WTC11 (cell line): ENCODE measurements around the gene C11orf58. TPM values are rescaled to one million over a fixed set of nuclear protein-coding genes. Genes with fewer than 3 reads are reported as not detected.

Experiments
- ATAC-seq: fragments of 200-7000 bp; cut with Tn5 transposase; 2 replicates; pipeline ENCODE4 v1.10.0; 2021; ENCODE audit warnings: mild to moderate bottlenecking, moderate library complexity
- CTCF ChIA-PET: fragments of 300-600 bp; sonication (Branson Sonifier 250); formaldehyde crosslinking; loops from one replicate; lab custom pipeline; 2021; ENCODE audit warnings: antibody characterized with exemption; lab: Charles Lee
- POLR2A ChIA-PET: fragments of 350-600 bp; sonication (Branson Sonifier 250); formaldehyde crosslinking; loops from one replicate; lab custom pipeline; 2021; ENCODE audit warnings: antibody characterized with exemption; lab: Charles Lee
- DNase-seq: peaks from one replicate; pipeline ENCODE4 v3.0.0; 2021; ENCODE audit warnings: low spot score
- H3K27ac Mint-ChIP-seq: 2 replicates; pipeline ENCODE4 v1.8.0; 2021; ENCODE audit warnings: mixed read lengths
- H3K27me3 Mint-ChIP-seq: 2 replicates; pipeline ENCODE4 v1.8.0; 2021; ENCODE audit warnings: low read depth, mild to moderate bottlenecking, moderate library complexity, mixed read lengths
- H3K36me3 Mint-ChIP-seq: 2 replicates; pipeline ENCODE4 v1.8.0; 2021; ENCODE audit warnings: mixed read lengths
- H3K4me1 Mint-ChIP-seq: 2 replicates; pipeline ENCODE4 v1.8.0; 2022; ENCODE audit warnings: mixed read lengths
- H3K4me3 Mint-ChIP-seq: 2 replicates; pipeline ENCODE4 v1.8.0; 2021; ENCODE audit warnings: mild to moderate bottlenecking, moderate library complexity, mixed read lengths
- H3K9me3 Mint-ChIP-seq: 2 replicates; pipeline ENCODE4 v1.8.0; 2021; ENCODE audit warnings: mixed read lengths
- AFF4 ChIP-seq: sonication (generic); formaldehyde crosslinking; IDR thresholded peaks from 2 replicates; pipeline ENCODE4 v1.8.1; 2023; ENCODE audit warnings: mild to moderate bottlenecking, missing genetic modification reagents, borderline replicate concordance
- CREM ChIP-seq: sonication (generic); formaldehyde crosslinking; IDR thresholded peaks from 2 replicates; pipeline ENCODE4 v1.8.1; 2022; ENCODE audit warnings: mild to moderate bottlenecking, missing genetic modification reagents, moderate library complexity
- E2F1 ChIP-seq: sonication (generic); formaldehyde crosslinking; IDR thresholded peaks from 2 replicates; pipeline ENCODE4 v1.8.0; 2022; ENCODE audit warnings: mild to moderate bottlenecking, missing genetic modification reagents
- GTF2I ChIP-seq: fragments of 250-450 bp; sonication (Bioruptor Pico); conservative IDR thresholded peaks from 2 replicates; pipeline ENCODE4 v1.4.0; 2021; ENCODE audit warnings: mild to moderate bottlenecking
- MXD4 ChIP-seq: fragments of 250-450 bp; sonication (Bioruptor Pico); IDR thresholded peaks from 2 replicates; pipeline ENCODE4 v1.8.0; 2021; ENCODE audit warnings: mild to moderate bottlenecking, moderate library complexity, borderline replicate concordance
- NFYB ChIP-seq: sonication (generic); formaldehyde crosslinking; conservative IDR thresholded peaks from 2 replicates; pipeline ENCODE4 v1.8.0; 2022; ENCODE audit warnings: low read depth, missing genetic modification reagents
- RELA ChIP-seq: sonication (generic); formaldehyde crosslinking; IDR thresholded peaks from 2 replicates; pipeline ENCODE4 v1.8.1; 2022; ENCODE audit warnings: missing genetic modification reagents, mild to moderate bottlenecking, borderline replicate concordance
- SMAD4 ChIP-seq: sonication (generic); formaldehyde crosslinking; IDR thresholded peaks from 2 replicates; pipeline ENCODE4 v1.8.0; 2022; ENCODE audit warnings: mild to moderate bottlenecking, missing genetic modification reagents
- SP1 ChIP-seq: sonication (generic); formaldehyde crosslinking; conservative IDR thresholded peaks from 2 replicates; pipeline ENCODE4 v1.8.1; 2022; ENCODE audit warnings: missing genetic modification reagents
- STAT6 ChIP-seq: sonication (generic); formaldehyde crosslinking; conservative IDR thresholded peaks from 2 replicates; pipeline ENCODE4 v1.8.1; 2023; ENCODE audit warnings: mild to moderate bottlenecking, low read depth, missing genetic modification reagents, moderate library complexity
- ZBTB21 ChIP-seq: sonication (generic); formaldehyde crosslinking; IDR thresholded peaks from 2 replicates; pipeline ENCODE4 v1.8.1; 2023; ENCODE audit warnings: mild to moderate bottlenecking, missing genetic modification reagents, borderline replicate concordance
- ZMAT4 ChIP-seq: fragments of 250-450 bp; sonication (Bioruptor Pico); IDR thresholded peaks from 2 replicates; pipeline ENCODE4 v1.9.0; 2021; ENCODE audit warnings: mild to moderate bottlenecking
- ZNF423 ChIP-seq: fragments of 250-450 bp; sonication (Bioruptor Pico); IDR thresholded peaks from 2 replicates; pipeline ENCODE4 v2.1.2; 2022; ENCODE audit warnings: mild to moderate bottlenecking, moderate library complexity
- ZNF425 ChIP-seq: fragments of 250-450 bp; sonication (Bioruptor Pico); conservative IDR thresholded peaks from 2 replicates; pipeline ENCODE4 v1.9.0; 2021; ENCODE audit warnings: mild to moderate bottlenecking
- ZNF512 ChIP-seq: sonication (generic); formaldehyde crosslinking; IDR thresholded peaks from 2 replicates; pipeline ENCODE4 v1.8.1; 2022; ENCODE audit warnings: missing genetic modification reagents, borderline replicate concordance
- total RNA-seq: library from RNA; stranded (reverse); gene quantifications from 3 replicates; pipeline ENCODE4 v1.2.3, GENCODE V29; 2021

The C11orf58 gene
- total RNA-seq, 1 experiment from 2014 or later = 141 TPM

GRCh38 chr11:16758382-16759024, 20.1 kb downstream of the C11orf58 start:
- TF ChIP-seq SMAD4 (CRISPR knock-in tag) (no peak), CREM (CRISPR knock-in tag) (no peak), NFYB (no peak), SP1 (no peak), GTF2I (CRISPR knock-in tag) (no peak), ZNF512 (CRISPR knock-in tag) (no peak), RELA (CRISPR knock-in tag) (no peak), STAT6 (CRISPR knock-in tag) (no peak)
- peak; percentile 56 for ATAC-seq
- DNase-seq = no peak
- H3K4me3 Mint-ChIP-seq = no peak overlapping the region
- POLR2A ChIA-PET = no interaction called here
- no peaks in the 10 kb centered on the region for H3K27me3 Mint-ChIP-seq
- H3K27ac Mint-ChIP-seq = peak overlapping the region; percentile 15; the same call in 1 of the 2 replicates
- CTCF ChIA-PET = interaction anchor here (0.8 kb wide), 1 partner anchor 769 kb away, joined by 3 read pairs; no protein-coding TSS in a partner anchor
- H3K36me3 Mint-ChIP-seq = peaks cover 34% of the 10 kb centered on the region
- H3K9me3 Mint-ChIP-seq = no peaks in the 10 kb centered on the region
- H3K4me1 Mint-ChIP-seq = no peaks in the 10 kb centered on the region

GRCh38 chr11:16759857-16760508, 21.5 kb downstream of the C11orf58 start:
- DNase-seq = no peak
- Mint-ChIP-seq H3K36me3 (peaks cover 25% of the 10 kb centered on the region), H3K27me3 (no peaks in the 10 kb centered on the region), H3K9me3 (no peaks in the 10 kb centered on the region), H3K4me3 (no peak overlapping the region), H3K4me1 (no peaks in the 10 kb centered on the region), H3K27ac (no peak overlapping the region)
- no peak for TF ChIP-seq AFF4 (CRISPR knock-in tag)
- no peak for TF ChIP-seq ZNF425 (CRISPR knock-in tag)
- TF ChIP-seq E2F1 (CRISPR knock-in tag) = no peak
- no peak for TF ChIP-seq ZMAT4 (CRISPR knock-in tag)
- TF ChIP-seq MXD4 (CRISPR knock-in tag) = no peak
- TF ChIP-seq ZBTB21 (CRISPR knock-in tag) = no peak
- no peak for TF ChIP-seq ZNF423 (CRISPR knock-in tag)
- ATAC-seq = no peak
- ChIA-PET POLR2A (no interaction called here), CTCF (interaction anchor here (1.3 kb wide), 1 partner anchor 26 kb away, joined by 3 read pairs; no protein-coding TSS in a partner anchor)
